NCI-H526 (cell line): Measurements from ENCODE around the gene ATIC.
A peak's percentile ranks its signal among the peaks of the same experiment; 100 is the strongest.

ENCODE experiments used
- DNase-seq, 2 experiments: peaks; one replicate each; lab custom pipeline; 2025; lab: John Stamatoyannopoulos, UW

Gene ATIC

GRCh38 chr2:215311625-215312396 lies at the start of gene ATIC:
Gene ATIC (plus strand): TSS chr2:215312059. CDS start chr2:215312143, 84 bp downstream.
- DNase-seq = peak; percentile 81 to 97

GRCh38 chr2:215262303-215262702 lies 49.6 kb upstream of the ATIC start:
- DNase-seq = no peak

GRCh38 chr2:215262741-215263362 lies 49.0 kb upstream of the ATIC start:
- no peak for DNase-seq

GRCh38 chr2:215264374-215264773 lies 47.5 kb upstream of the ATIC start:
- DNase-seq = no peak

- peak; percentile 44 to 86 for DNase-seq
Measured at GRCh38 chr2:215269397-215270117, 42.3 kb upstream of the ATIC start.

- no peak for DNase-seq
Measured at GRCh38 chr2:215270118-215270451, 41.8 kb upstream of the ATIC start.

GRCh38 chr2:215271446-215271845 lies 40.4 kb upstream of the ATIC start:
- peak; percentile 81 to 83 for DNase-seq

GRCh38 chr2:215272918-215273317 lies 38.9 kb upstream of the ATIC start:
- no peak for DNase-seq

- no peak for DNase-seq
Measured at GRCh38 chr2:215274829-215275228, 37.0 kb upstream of the ATIC start.

GRCh38 chr2:215275824-215276223 lies 36.0 kb upstream of the ATIC start:
- DNase-seq = no peak

- DNase-seq = no peak
Measured at GRCh38 chr2:215277944-215278343, 33.9 kb upstream of the ATIC start.

- DNase-seq = no peak
Measured at GRCh38 chr2:215280326-215280725, 31.5 kb upstream of the ATIC start.

- no peak for DNase-seq
Measured at GRCh38 chr2:215283221-215283620, 28.6 kb upstream of the ATIC start.

GRCh38 chr2:215286309-215286708 lies 25.6 kb upstream of the ATIC start:
- DNase-seq = no peak

GRCh38 chr2:215288112-215288815 lies 23.6 kb upstream of the ATIC start:
- no peak for DNase-seq

- peak in 1 of 2 experiments; percentile 48 for DNase-seq
Measured at GRCh38 chr2:215290980-215291599, 20.8 kb upstream of the ATIC start.

GRCh38 chr2:215293879-215294278 lies 18.0 kb upstream of the ATIC start:
- DNase-seq = no peak

GRCh38 chr2:215299337-215299859 lies 12.5 kb upstream of the ATIC start:
- DNase-seq = no peak

- no peak for DNase-seq
Measured at GRCh38 chr2:215301994-215302393, 9.9 kb upstream of the ATIC start.

- DNase-seq = peak in 1 of 2 experiments; percentile 42
Measured at GRCh38 chr2:215311259-215311624, 617 bp upstream of the ATIC start.

GRCh38 chr2:215313255-215313613 lies 1.4 kb downstream of the ATIC start:
- DNase-seq = no peak

- no peak for DNase-seq
Measured at GRCh38 chr2:215314896-215315295, 3.0 kb downstream of the ATIC start.
